H9 (cell line): ENCODE data around the gene ATP11B. TPM values are rescaled to one million over a fixed set of nuclear protein-coding genes. Genes with fewer than 3 reads are reported as not detected.

Experiments
- DNase-seq: peaks from one replicate; pipeline ENCODE4 v3.0.0-alpha.2; 2017
- H2AFZ ChIP-seq: one replicate; pipeline ENCODE4 v1.6.1; 2013; ENCODE audit warnings: mild to moderate bottlenecking, low read length, control low read depth, moderate library complexity
- H2AK5ac ChIP-seq: 2 replicates; pipeline ENCODE4 v1.6.1; 2013; ENCODE audit warnings: low read length, control low read depth, mixed read lengths; ENCODE audit not compliant: insufficient read length
- H2BK120ac ChIP-seq: one replicate; pipeline ENCODE4 v1.6.1; 2013; ENCODE audit warnings: low read depth, mild to moderate bottlenecking, low read length, control low read depth, inconsistent platforms; ENCODE audit not compliant: poor library complexity, severe bottlenecking
- H2BK12ac ChIP-seq: 2 replicates; pipeline ENCODE4 v1.6.1; 2013; ENCODE audit warnings: low read length, control low read depth, mixed read lengths, low read depth; ENCODE audit not compliant: insufficient read length
- H2BK15ac ChIP-seq: 2 replicates; pipeline ENCODE4 v1.6.1; 2013; ENCODE audit warnings: low read depth, low read length, control low read depth
- H2BK20ac ChIP-seq: one replicate; pipeline ENCODE4 v1.6.1; 2013; ENCODE audit warnings: low read depth, mild to moderate bottlenecking, low read length, control low read depth, inconsistent platforms; ENCODE audit not compliant: poor library complexity, severe bottlenecking
- H2BK5ac ChIP-seq: 2 replicates; pipeline ENCODE4 v1.6.1; 2013; ENCODE audit warnings: low read length, control low read depth, mixed read lengths; ENCODE audit not compliant: insufficient read length
- H3K14ac ChIP-seq: 2 replicates; pipeline ENCODE4 v1.6.1; 2013; ENCODE audit warnings: low read length, control low read depth; ENCODE audit not compliant: insufficient read depth
- H3K18ac ChIP-seq: 2 replicates; pipeline ENCODE4 v1.6.1; 2013; ENCODE audit warnings: low read depth, mild to moderate bottlenecking, mixed read lengths, low read length, control low read depth; ENCODE audit not compliant: insufficient read length
- H3K23ac ChIP-seq: 2 replicates; pipeline ENCODE4 v1.6.1; 2013; ENCODE audit warnings: low read length, control low read depth, mixed read lengths, low read depth; ENCODE audit not compliant: insufficient read length
- H3K23me2 ChIP-seq: 2 replicates; pipeline ENCODE4 v1.6.1; 2013; ENCODE audit warnings: low read depth, mild to moderate bottlenecking, mixed read lengths, low read length, control low read depth; ENCODE audit not compliant: insufficient read length, poor library complexity, severe bottlenecking
- H3K27ac ChIP-seq: 2 replicates; pipeline ENCODE4 v1.5.1; 2013; ENCODE audit warnings: low read length, control low read depth, mixed read lengths, low read depth; ENCODE audit not compliant: insufficient read length
- H3K27me3 ChIP-seq: 2 replicates; pipeline ENCODE4 v1.6.1; 2013; ENCODE audit warnings: low read length, control low read depth, inconsistent platforms; ENCODE audit not compliant: insufficient read depth
- H3K4ac ChIP-seq: 2 replicates; pipeline ENCODE4 v1.6.1; 2013; ENCODE audit warnings: low read depth, mild to moderate bottlenecking, control low read depth, inconsistent platforms, low read length, moderate library complexity
- H3K4me1 ChIP-seq: 2 replicates; pipeline ENCODE4 v1.6.1; 2013; ENCODE audit warnings: low read length, control low read depth, inconsistent platforms; ENCODE audit not compliant: insufficient read depth
- H3K4me2 ChIP-seq: 2 replicates; pipeline ENCODE4 v1.6.1; 2013; ENCODE audit warnings: low read length, control low read depth, mixed read lengths; ENCODE audit not compliant: insufficient read length, insufficient read depth
- H3K56ac ChIP-seq: 2 replicates; pipeline ENCODE4 v1.6.1; 2013; ENCODE audit warnings: low read depth, mild to moderate bottlenecking, mixed read lengths, low read length, control low read depth; ENCODE audit not compliant: insufficient read length
- H3K79me1 ChIP-seq: 2 replicates; pipeline ENCODE4 v1.6.1; 2013; ENCODE audit warnings: low read depth, mild to moderate bottlenecking, moderate library complexity, low read length, control low read depth, inconsistent platforms; ENCODE audit not compliant: insufficient read depth, poor library complexity, severe bottlenecking
- H3K79me2 ChIP-seq: 2 replicates; pipeline ENCODE4 v1.6.1; 2013; ENCODE audit warnings: low read length, control low read depth, inconsistent platforms; ENCODE audit not compliant: insufficient read depth
- H3K9ac ChIP-seq: 2 replicates; pipeline ENCODE4 v1.6.1; 2013; ENCODE audit warnings: low read length, control low read depth, mixed read lengths; ENCODE audit not compliant: insufficient read length; ENCODE audit errors: extremely low read depth
- H3K9me3 ChIP-seq: one replicate; pipeline ENCODE4 v1.6.1; 2013; ENCODE audit warnings: low read depth, low read length, inconsistent platforms; ENCODE audit not compliant: control insufficient read depth
- H3T11ph ChIP-seq: one replicate; pipeline ENCODE4 v1.6.1; 2013; ENCODE audit warnings: mild to moderate bottlenecking, low read length, control low read depth, inconsistent platforms
- H4K20me1 ChIP-seq: one replicate; pipeline ENCODE4 v1.6.1; 2013; ENCODE audit not compliant: control insufficient read depth, insufficient read length, insufficient read depth
- H4K5ac ChIP-seq: 2 replicates; pipeline ENCODE4 v1.6.1; 2013; ENCODE audit warnings: low read depth, mild to moderate bottlenecking, mixed read lengths, low read length, control low read depth; ENCODE audit not compliant: insufficient read length
- H4K8ac ChIP-seq: replicated peaks from 2 replicates; pipeline ENCODE4 v1.6.1; 2013; ENCODE audit warnings: low read length, control low read depth, mixed read lengths, low read depth; ENCODE audit not compliant: insufficient read length
- H4K91ac ChIP-seq: 2 replicates; pipeline ENCODE4 v1.6.1; 2013; ENCODE audit warnings: low read depth, mild to moderate bottlenecking, moderate library complexity, mixed read lengths, low read length, control low read depth; ENCODE audit not compliant: insufficient read length
- H3K27ac Mint-ChIP-seq, 3 experiments: 2 replicates in 2 of 3; 3 replicates in 1 of 3; pipeline ENCODE4 v1.8.0; 2020 to 2021; ENCODE audit warnings: mixed read lengths in 3 of 3, mild to moderate bottlenecking in 1 of 3, moderate library complexity in 1 of 3
- H3K27me3 Mint-ChIP-seq: 2 replicates; pipeline ENCODE4 v1.8.0; 2021; ENCODE audit warnings: low read depth, mild to moderate bottlenecking, moderate library complexity, mixed read lengths
- H3K36me3 Mint-ChIP-seq, 3 experiments: 2 replicates in 2 of 3; 3 replicates in 1 of 3; pipeline ENCODE4 v1.8.0; 2020 to 2021; ENCODE audit warnings: low read depth in 3 of 3, mixed read lengths in 3 of 3; ENCODE audit not compliant: insufficient read depth in 1 of 3
- H3K4me1 Mint-ChIP-seq, 2 experiments: 2 replicates each; pipeline ENCODE4 v1.8.0; 2020; ENCODE audit warnings: mixed read lengths in 2 of 2
- H3K4me3 Mint-ChIP-seq, 2 experiments: 2 replicates in 1 of 2; 3 replicates in 1 of 2; pipeline ENCODE4 v1.8.0; 2020 to 2021; ENCODE audit warnings: mild to moderate bottlenecking in 2 of 2, mixed read lengths in 2 of 2, moderate library complexity in 1 of 2
- H3K9me3 Mint-ChIP-seq, 2 experiments: 2 replicates in 1 of 2; 3 replicates in 1 of 2; pipeline ENCODE4 v1.8.0; 2020; ENCODE audit warnings: mild to moderate bottlenecking in 2 of 2, mixed read lengths in 2 of 2, moderate library complexity in 1 of 2
- WGBS: extraction: QIAGEN DNeasy Blood & Tissue Kit; methylation state at CpG from one replicate; pipeline ENCODE4 v1.1.7; 2013; ENCODE audit warnings: missing lambda C conversion rate, low lambda C conversion rate, mixed read lengths; ENCODE audit not compliant: insufficient read length; ENCODE audit errors: extremely low coverage; 5-methylcytosine and 5-hydroxymethylcytosine counted together
- total RNA-seq: library from RNA; stranded (reverse); gene quantifications from 2 replicates; pipeline ENCODE4 v1.2.1, GENCODE V29; 2021
- TF ChIP-seq, protein P1 (sequence below): fragments of 200-600 bp; sonication (generic); conservative IDR thresholded peaks from 3 replicates; pipeline ENCODE4 v1.8.0; 2021; ENCODE audit warnings: antibody characterized with exemption, mild to moderate bottlenecking

ATP11B gene
- total RNA-seq, 1 experiment from 2014 or later: 30.0 TPM

DNA sequence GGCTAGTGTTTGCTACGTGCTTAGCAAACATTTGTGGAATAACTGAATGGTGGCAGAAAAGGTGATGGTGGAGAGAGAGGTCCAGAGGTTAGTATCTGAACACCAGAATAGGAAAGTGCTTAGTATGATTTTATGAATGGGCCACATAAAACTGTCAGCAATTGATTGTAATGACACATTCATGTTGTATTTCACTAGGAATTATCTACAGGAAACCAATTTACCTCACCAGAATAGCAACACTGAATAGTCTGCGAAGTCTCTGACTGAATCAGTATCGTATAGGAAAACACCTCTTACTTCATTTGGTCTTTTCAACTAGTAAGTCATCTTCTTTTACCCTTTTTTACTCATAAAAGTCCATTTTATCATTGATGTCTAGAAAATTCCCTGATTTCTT, 8.2 kb upstream of the ATP11B start:
- H2BK120ac ChIP-seq: no peak overlapping the region
- H3K9ac ChIP-seq: no peak overlapping the region
- no peak overlapping the region for H4K8ac ChIP-seq
- H3K4ac ChIP-seq: no peak overlapping the region
- H3K23me2 ChIP-seq: no peaks in the 10 kb centered on the region
- Mint-ChIP-seq H3K4me3 (no peak overlapping the region), H3K27me3 (peaks cover 14% of the 10 kb centered on the region), H3K27ac (no peak overlapping the region), H3K36me3 (no peaks in the 10 kb centered on the region), H3K4me1 (0 out of 4 replicates have a peak, but pooled peaks cover 0 to 2% of the 10 kb centered on the region in 2 experiments), H3K9me3 (no peaks in the 10 kb centered on the region)
- H3K4me1 ChIP-seq: no peaks in the 10 kb centered on the region
- H3K9me3 ChIP-seq: no peaks in the 10 kb centered on the region
- H3K23ac ChIP-seq: no peak overlapping the region
- H2AFZ ChIP-seq: no peak overlapping the region
- no peak overlapping the region for H3K56ac ChIP-seq
- no peak overlapping the region for H3K27ac ChIP-seq
- H2BK5ac ChIP-seq: no peak overlapping the region
- no peak overlapping the region for H4K91ac ChIP-seq
- no peak overlapping the region for H3K14ac ChIP-seq
- H4K5ac ChIP-seq: no peak overlapping the region
- no peak overlapping the region for H2BK20ac ChIP-seq
- no peak overlapping the region for H2BK12ac ChIP-seq
- no CpG with 5 or more reads among the region's 3 CpGs for WGBS
- no peaks in the 10 kb centered on the region for H3K27me3 ChIP-seq
- H2AK5ac ChIP-seq: no peak overlapping the region
- H3T11ph ChIP-seq: no peak overlapping the region
- no peak overlapping the region for H2BK15ac ChIP-seq
- H3K79me2 ChIP-seq: no peaks in the 10 kb centered on the region
- no peak overlapping the region for H3K18ac ChIP-seq
- TF ChIP-seq, protein P1, sequence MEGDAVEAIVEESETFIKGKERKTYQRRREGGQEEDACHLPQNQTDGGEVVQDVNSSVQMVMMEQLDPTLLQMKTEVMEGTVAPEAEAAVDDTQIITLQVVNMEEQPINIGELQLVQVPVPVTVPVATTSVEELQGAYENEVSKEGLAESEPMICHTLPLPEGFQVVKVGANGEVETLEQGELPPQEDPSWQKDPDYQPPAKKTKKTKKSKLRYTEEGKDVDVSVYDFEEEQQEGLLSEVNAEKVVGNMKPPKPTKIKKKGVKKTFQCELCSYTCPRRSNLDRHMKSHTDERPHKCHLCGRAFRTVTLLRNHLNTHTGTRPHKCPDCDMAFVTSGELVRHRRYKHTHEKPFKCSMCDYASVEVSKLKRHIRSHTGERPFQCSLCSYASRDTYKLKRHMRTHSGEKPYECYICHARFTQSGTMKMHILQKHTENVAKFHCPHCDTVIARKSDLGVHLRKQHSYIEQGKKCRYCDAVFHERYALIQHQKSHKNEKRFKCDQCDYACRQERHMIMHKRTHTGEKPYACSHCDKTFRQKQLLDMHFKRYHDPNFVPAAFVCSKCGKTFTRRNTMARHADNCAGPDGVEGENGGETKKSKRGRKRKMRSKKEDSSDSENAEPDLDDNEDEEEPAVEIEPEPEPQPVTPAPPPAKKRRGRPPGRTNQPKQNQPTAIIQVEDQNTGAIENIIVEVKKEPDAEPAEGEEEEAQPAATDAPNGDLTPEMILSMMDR: no peak
- no peak overlapping the region for H3K4me2 ChIP-seq
- H3K79me1 ChIP-seq: no peaks in the 10 kb centered on the region
- H4K20me1 ChIP-seq: no peaks in the 10 kb centered on the region
- no peak for DNase-seq
